Hepatocyte (in vitro differentiated cells): ENCODE measurements around the gene SLC25A12. TPM values are rescaled to one million over a fixed set of nuclear protein-coding genes. Genes with fewer than 3 reads are reported as not detected.
"Not testable (repeated sequence)": the region's sequence is repeated elsewhere in the genome, so short reads cannot be mapped to it uniquely, and the experiment has no call there.

ENCODE experiments used
- DNase-seq: peaks from one replicate; pipeline ENCODE4 v3.0.0-alpha.2; 2016; ENCODE audit warnings: low spot score
- H2AFZ ChIP-seq: fragments of 200-600 bp; sonication (generic); 2 replicates; pipeline ENCODE4 v1.6.0; 2016; ENCODE audit warnings: antibody characterized with exemption, mild to moderate bottlenecking
- H3K27ac ChIP-seq: fragments of 200-600 bp; sonication (generic); 2 replicates; pipeline ENCODE4 v1.5.1; 2016; ENCODE audit warnings: mild to moderate bottlenecking
- H3K27me3 ChIP-seq: fragments of 200-600 bp; sonication (generic); 2 replicates; pipeline ENCODE4 v1.6.1; 2016
- H3K36me3 ChIP-seq: fragments of 200-600 bp; sonication (generic); replicated peaks from 2 replicates; pipeline ENCODE4 v1.5.1; 2016; ENCODE audit warnings: low read depth; ENCODE audit not compliant: insufficient read depth
- H3K4me1 ChIP-seq: fragments of 200-600 bp; sonication (generic); 2 replicates; pipeline ENCODE4 v1.5.1; 2016; ENCODE audit warnings: mild to moderate bottlenecking, moderate library complexity; ENCODE audit not compliant: insufficient read depth
- H3K4me2 ChIP-seq: fragments of 200-600 bp; sonication (generic); 2 replicates; pipeline ENCODE4 v1.6.0; 2016
- H3K4me3 ChIP-seq: fragments of 200-600 bp; sonication (generic); 2 replicates; pipeline ENCODE4 v1.5.1; 2016; ENCODE audit warnings: mild to moderate bottlenecking
- H3K79me2 ChIP-seq: fragments of 200-600 bp; sonication (generic); 2 replicates; pipeline ENCODE4 v1.6.0; 2017; ENCODE audit warnings: mild to moderate bottlenecking
- H3K9me2 ChIP-seq: fragments of 200-600 bp; sonication (generic); replicated peaks from 2 replicates; pipeline ENCODE4 v1.6.0; 2017; ENCODE audit warnings: mild to moderate bottlenecking; ENCODE audit not compliant: insufficient read depth
- H3K9me3 ChIP-seq: fragments of 200-600 bp; sonication (generic); 2 replicates; pipeline ENCODE4 v1.5.1; 2016; ENCODE audit warnings: low read depth, mild to moderate bottlenecking
- H4K20me1 ChIP-seq: fragments of 200-600 bp; sonication (generic); 2 replicates; pipeline ENCODE4 v1.6.0; 2016; ENCODE audit warnings: mild to moderate bottlenecking; ENCODE audit not compliant: insufficient read depth, poor library complexity, severe bottlenecking
- EZH2 ChIP-seq: fragments of 200-600 bp; sonication (generic); IDR thresholded peaks from 2 replicates; pipeline ENCODE4 v1.6.1; 2016; ENCODE audit warnings: antibody characterized with exemption, mild to moderate bottlenecking, borderline replicate concordance
- EZH2phosphoT487 ChIP-seq: fragments of 200-600 bp; sonication (generic); IDR thresholded peaks from one replicate; pipeline ENCODE4 v1.6.1; 2018; ENCODE audit warnings: antibody characterized with exemption, mild to moderate bottlenecking, low read depth, moderate library complexity; ENCODE audit not compliant: unreplicated experiment, severe bottlenecking
- WGBS: methylation state at CpG from one replicate; pipeline ENCODE4 v1.1.6; 2016; ENCODE audit warnings: low lambda C conversion rate; ENCODE audit errors: missing lambda C conversion rate; 5-methylcytosine and 5-hydroxymethylcytosine counted together
- polyA plus RNA-seq: library from polyadenylated mRNA; unstranded; fragments of >200 nt; fragmentation: Nextera tagmentation; extraction: Ambion mirVana; gene quantifications from 2 replicates; pipeline ENCODE4 v1.2.1, GENCODE V29; 2016
- total RNA-seq: library from RNA; depleted of rRNA; stranded (reverse); fragments of >200 nt; gene quantifications from 2 replicates; pipeline ENCODE4 v1.2.3, GENCODE V29; 2014
- TF ChIP-seq, protein P1 (sequence below): fragments of 200-600 bp; sonication (generic); IDR thresholded peaks from 2 replicates; pipeline ENCODE4 v1.5.1; 2016; ENCODE audit warnings: antibody characterized with exemption, mild to moderate bottlenecking; ENCODE audit not compliant: poor library complexity

Gene SLC25A12
- total and polyA plus RNA-seq, 2 experiments from 2014 or later: 7.1 to 11.1 TPM

DNA sequence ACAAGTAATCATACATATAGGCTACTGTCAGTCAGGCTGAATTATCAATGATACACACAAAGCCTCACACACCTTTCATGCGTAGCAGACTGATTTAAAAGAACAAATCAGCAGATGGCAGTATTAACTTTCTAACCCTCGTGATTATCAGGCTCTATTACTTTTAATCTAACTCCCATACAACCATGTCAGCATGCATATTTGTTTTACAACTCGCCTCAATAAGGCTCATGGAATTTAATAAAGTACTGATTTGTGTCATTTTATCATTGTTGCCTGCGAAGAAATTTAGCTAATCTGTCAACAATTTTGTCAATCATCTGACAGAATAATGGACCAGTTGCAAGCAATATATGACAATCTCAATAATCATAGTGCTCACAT lies 82.8 kb downstream of the SLC25A12 start:
- no peak overlapping the region for H3K27ac ChIP-seq
- no peaks in the 10 kb centered on the region for H3K9me2 ChIP-seq
- H2AFZ ChIP-seq: no peak overlapping the region
- peak; percentile 18 for DNase-seq
- no peaks in the 10 kb centered on the region for H3K27me3 ChIP-seq
- 45% methylated on average over 4 of the region's 4 CpGs for WGBS
- no peaks in the 10 kb centered on the region for H3K36me3 ChIP-seq
- no peaks in the 10 kb centered on the region for H3K9me3 ChIP-seq
- no peaks in the 10 kb centered on the region for H3K79me2 ChIP-seq
- H3K4me2 ChIP-seq: no peak overlapping the region
- no peaks in the 10 kb centered on the region for H3K4me1 ChIP-seq
- no peaks in the 10 kb centered on the region for H4K20me1 ChIP-seq
- TF ChIP-seq EZH2: no peak
- TF ChIP-seq, protein P1, sequence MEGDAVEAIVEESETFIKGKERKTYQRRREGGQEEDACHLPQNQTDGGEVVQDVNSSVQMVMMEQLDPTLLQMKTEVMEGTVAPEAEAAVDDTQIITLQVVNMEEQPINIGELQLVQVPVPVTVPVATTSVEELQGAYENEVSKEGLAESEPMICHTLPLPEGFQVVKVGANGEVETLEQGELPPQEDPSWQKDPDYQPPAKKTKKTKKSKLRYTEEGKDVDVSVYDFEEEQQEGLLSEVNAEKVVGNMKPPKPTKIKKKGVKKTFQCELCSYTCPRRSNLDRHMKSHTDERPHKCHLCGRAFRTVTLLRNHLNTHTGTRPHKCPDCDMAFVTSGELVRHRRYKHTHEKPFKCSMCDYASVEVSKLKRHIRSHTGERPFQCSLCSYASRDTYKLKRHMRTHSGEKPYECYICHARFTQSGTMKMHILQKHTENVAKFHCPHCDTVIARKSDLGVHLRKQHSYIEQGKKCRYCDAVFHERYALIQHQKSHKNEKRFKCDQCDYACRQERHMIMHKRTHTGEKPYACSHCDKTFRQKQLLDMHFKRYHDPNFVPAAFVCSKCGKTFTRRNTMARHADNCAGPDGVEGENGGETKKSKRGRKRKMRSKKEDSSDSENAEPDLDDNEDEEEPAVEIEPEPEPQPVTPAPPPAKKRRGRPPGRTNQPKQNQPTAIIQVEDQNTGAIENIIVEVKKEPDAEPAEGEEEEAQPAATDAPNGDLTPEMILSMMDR: peak; percentile 52
- H3K4me3 ChIP-seq: no peak overlapping the region

DNA sequence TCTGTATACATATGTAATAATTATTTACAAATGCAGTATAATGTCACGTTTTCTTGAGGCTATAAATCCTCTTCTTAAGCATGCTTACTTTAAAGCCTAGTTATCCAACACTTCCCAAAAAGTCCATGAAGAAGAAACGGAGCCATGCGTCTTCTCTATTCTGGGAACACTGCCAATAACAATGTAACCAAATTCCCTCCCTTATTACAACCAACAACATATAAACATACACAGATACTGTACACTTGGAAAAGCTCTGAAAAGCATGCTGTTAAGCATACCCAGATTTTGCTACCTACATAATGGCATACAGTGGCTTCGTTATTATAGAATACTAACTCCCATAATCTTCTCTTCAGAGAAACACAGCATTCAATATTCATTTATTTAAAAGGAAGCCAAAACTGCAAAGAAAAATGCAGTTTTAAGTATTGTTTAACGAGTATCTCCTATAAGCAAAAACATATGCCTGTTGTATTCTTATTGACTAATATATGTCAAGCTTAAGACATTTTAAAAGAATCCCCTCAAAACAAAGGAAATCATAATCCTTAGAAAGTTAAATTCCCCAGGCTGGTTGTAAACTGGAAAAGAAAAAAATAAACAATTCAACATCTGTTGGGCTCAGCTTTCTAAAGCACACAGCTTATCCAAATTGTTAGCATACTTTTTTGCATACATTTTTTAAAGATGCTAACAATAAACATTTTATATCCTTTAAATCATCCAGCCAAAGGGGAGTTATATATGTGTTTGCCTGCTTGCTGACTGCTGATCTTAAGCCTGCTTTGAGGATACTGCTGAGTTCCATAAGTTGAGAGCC lies 83.4 kb downstream of the SLC25A12 start:
- Histone ChIP-seq H4K20me1 (no peaks in the 10 kb centered on the region), H3K4me3 (no peak overlapping the region), H3K79me2 (no peaks in the 10 kb centered on the region), H3K36me3 (no peaks in the 10 kb centered on the region), H3K9me3 (no peaks in the 10 kb centered on the region), H3K27me3 (no peaks in the 10 kb centered on the region), H3K4me1 (no peaks in the 10 kb centered on the region), H3K4me2 (no peak overlapping the region), H2AFZ (no peak overlapping the region), H3K27ac (no peak overlapping the region), H3K9me2 (no peaks in the 10 kb centered on the region)
- 40% methylated on average over 5 of the region's 5 CpGs for WGBS
- TF ChIP-seq EZH2 (no peak), EZH2phosphoT487 (peak; percentile 92)
- peak; percentile 54 for DNase-seq

DNA sequence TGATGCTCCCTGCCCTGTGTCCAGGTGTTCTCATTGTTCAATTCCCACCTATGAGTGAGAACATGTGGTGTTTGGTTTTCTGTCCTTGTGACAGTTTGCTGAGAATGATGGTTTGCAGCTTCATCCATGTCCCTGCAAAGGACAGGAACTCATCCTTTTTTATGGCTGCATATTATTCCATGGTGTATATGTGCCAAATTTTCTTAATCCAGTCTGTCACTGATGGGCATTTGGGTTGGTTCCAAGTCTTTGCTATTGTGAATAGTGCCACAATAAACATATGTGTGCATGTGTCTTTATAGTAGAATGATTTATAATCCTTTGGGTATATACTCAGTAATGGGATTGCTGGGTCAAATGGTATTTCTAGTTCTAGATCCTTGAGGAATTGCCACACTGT lies 85.2 kb downstream of the SLC25A12 start:
- not testable (repeated sequence) for H3K27me3 ChIP-seq, H4K20me1 ChIP-seq, DNase-seq, H3K4me3 ChIP-seq, H3K9me2 ChIP-seq, H3K4me2 ChIP-seq, H3K9me3 ChIP-seq, H2AFZ ChIP-seq, H3K27ac ChIP-seq, H3K36me3 ChIP-seq, H3K4me1 ChIP-seq, H3K79me2 ChIP-seq

DNA sequence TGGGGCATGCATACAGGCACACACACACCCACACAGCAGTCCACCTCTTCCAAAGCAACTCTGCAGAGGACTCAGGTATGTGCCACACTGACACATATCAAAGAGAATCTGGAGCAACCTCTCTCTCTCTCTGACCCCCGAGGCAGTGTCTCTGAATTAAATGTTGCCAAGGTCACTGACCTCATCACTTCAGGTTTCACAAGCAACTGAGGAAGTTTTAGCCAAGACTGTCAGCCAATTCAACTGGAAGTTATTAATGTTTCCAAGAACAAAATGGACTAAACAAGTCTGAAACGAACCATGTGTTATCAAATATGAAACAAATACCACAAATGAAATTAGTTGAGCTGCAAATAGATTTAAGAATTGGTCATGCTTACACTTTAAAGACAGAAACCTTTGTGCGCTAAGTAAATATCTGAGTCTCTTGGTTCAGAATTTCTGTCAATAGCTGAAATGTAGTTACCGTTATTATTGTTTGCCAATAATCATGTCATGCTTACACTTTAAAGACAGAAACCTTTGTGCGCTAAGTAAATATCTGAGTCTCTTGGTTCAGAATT lies 86.1 kb downstream of the SLC25A12 start:
- H3K9me2 ChIP-seq: no peaks in the 10 kb centered on the region
- TF ChIP-seq, protein P1: no peak
- TF ChIP-seq EZH2 (no peak), EZH2phosphoT487 (no peak)
- no peaks in the 10 kb centered on the region for H3K4me1 ChIP-seq
- H3K36me3 ChIP-seq: no peaks in the 10 kb centered on the region
- H3K9me3 ChIP-seq: no peaks in the 10 kb centered on the region
- H3K4me3 ChIP-seq: no peak overlapping the region
- DNase-seq: no peak
- no peaks in the 10 kb centered on the region for H4K20me1 ChIP-seq
- H3K27ac ChIP-seq: no peak overlapping the region
- H2AFZ ChIP-seq: no peak overlapping the region
- no peaks in the 10 kb centered on the region for H3K79me2 ChIP-seq
- H3K4me2 ChIP-seq: no peak overlapping the region
- 71% methylated on average over 5 of the region's 5 CpGs for WGBS
- H3K27me3 ChIP-seq: no peaks in the 10 kb centered on the region
